HG03354 (cell line): ENCODE measurements around the gene PDLIM7.
"Not testable (repeated sequence)": the region's sequence is repeated elsewhere in the genome, so short reads cannot be mapped to it uniquely, and the experiment has no call there.

Source experiments
- ATAC-seq: cut with Tn5 transposase; IDR thresholded peaks from one replicate; pipeline ENCODE4 v1.9.1; 2021; ENCODE audit warnings: mild to moderate bottlenecking; ENCODE audit not compliant: unreplicated experiment, poor library complexity, severe bottlenecking

Gene PDLIM7

GRCh38 chr5:177493795-177494345, 3.5 kb downstream of the PDLIM7 start:
- ATAC-seq: no peak

- ATAC-seq: no peak
Observed at GRCh38 chr5:177492841-177493240, 4.6 kb downstream of the PDLIM7 start.

- no peak for ATAC-seq
Observed at GRCh38 chr5:177491983-177492746, 5.2 kb downstream of the PDLIM7 start.

- no peak for ATAC-seq
Observed at GRCh38 chr5:177491429-177491945, 5.9 kb downstream of the PDLIM7 start.

GRCh38 chr5:177490992-177491391, 6.4 kb downstream of the PDLIM7 start:
- no peak for ATAC-seq

- ATAC-seq: no peak
Observed at GRCh38 chr5:177490311-177490991, 7.0 kb downstream of the PDLIM7 start.

- ATAC-seq: no peak
Observed at GRCh38 chr5:177489119-177489716, 8.2 kb downstream of the PDLIM7 start.

- ATAC-seq: no peak
Observed at GRCh38 chr5:177487975-177488374, 9.4 kb downstream of the PDLIM7 start.

GRCh38 chr5:177487144-177487543, 10.3 kb downstream of the PDLIM7 start:
- ATAC-seq: no peak

GRCh38 chr5:177486256-177486655, 11.1 kb downstream of the PDLIM7 start:
- ATAC-seq: no peak

GRCh38 chr5:177485753-177486152, 11.7 kb downstream of the PDLIM7 start:
- ATAC-seq: not testable (repeated sequence)

GRCh38 chr5:177484902-177485549, 12.4 kb downstream of the PDLIM7 start:
- no peak for ATAC-seq

- ATAC-seq: no peak
Observed at GRCh38 chr5:177483994-177484901, 13.2 kb downstream of the PDLIM7 start.

GRCh38 chr5:177483042-177483441, 14.4 kb downstream of the PDLIM7 start:
- ATAC-seq: no peak

- ATAC-seq: no peak
Observed at GRCh38 chr5:177482359-177482795, 15.0 kb downstream of the PDLIM7 start.

GRCh38 chr5:177479774-177480173, 17.6 kb downstream of the PDLIM7 start:
- ATAC-seq: no peak

- no peak for ATAC-seq
Observed at GRCh38 chr5:177478711-177479646, 18.4 kb downstream of the PDLIM7 start.
